SK-N-SH (cell line): ENCODE results near the gene CHCHD6. TPM values are rescaled to one million over a fixed set of nuclear protein-coding genes. Genes with fewer than 3 reads are reported as not detected.

Experiments
- CTCF ChIA-PET: fragments of 300-600, 350-600 bp; formaldehyde crosslinking; extraction: SDS; loops from one replicate; lab custom pipeline; 2021; lab: Yijun Ruan, JAX
- POLR2A ChIA-PET: fragments of 350-600 bp; sonication (Branson Sonifier 250); formaldehyde crosslinking; extraction: SDS; loops from one replicate; lab custom pipeline; 2020; ENCODE audit warnings: antibody characterized with exemption, inconsistent platforms; lab: Yijun Ruan, JAX
- DNase-seq: peaks from one replicate; pipeline ENCODE4 v3.0.0; 2012
- H2AFZ ChIP-seq: fragments of 200-600 bp; sonication (generic); 2 replicates; pipeline ENCODE4 v1.8.1; 2016; ENCODE audit warnings: antibody characterized with exemption, mild to moderate bottlenecking, low read depth
- H3F3A ChIP-seq: fragments of 200-600 bp; sonication (generic); replicated peaks from 2 replicates; pipeline ENCODE3; 2016; ENCODE audit warnings: antibody characterized with exemption, mild to moderate bottlenecking; ENCODE audit not compliant: insufficient read depth
- H3K27ac ChIP-seq, 2 experiments: fragments of 200-500 bp in 1 of 2; fragments of 200-600 bp in 1 of 2; sonication (Bioruptor generic) in 1 of 2; sonication (generic), shearing (Covaris generic) in 1 of 2; 2 replicates each; pipeline versions ENCODE4 v1.5.1 to v1.6.1; 2014 to 2016; ENCODE audit warnings: low read depth in 2 of 2, inconsistent platforms in 1 of 2, low read length in 1 of 2, mild to moderate bottlenecking in 1 of 2, mixed read lengths in 1 of 2
- H3K27me3 ChIP-seq: fragments of 200-600 bp; sonication (generic), shearing (Covaris generic); 2 replicates; pipeline ENCODE4 v1.6.1; 2016; ENCODE audit warnings: mixed run types; ENCODE audit not compliant: insufficient read depth
- H3K36me3 ChIP-seq, 2 experiments: fragments of 200-500 bp in 1 of 2; fragments of 200-600 bp in 1 of 2; sonication (Bioruptor generic) in 1 of 2; sonication (generic) in 1 of 2; replicated peaks in 1 of 2; 2 replicates each; pipeline versions ENCODE3 to v1.5.1; 2014 to 2016; ENCODE audit warnings: low read length in 1 of 2, mild to moderate bottlenecking in 1 of 2; ENCODE audit not compliant: insufficient read depth in 2 of 2, control insufficient read depth in 1 of 2
- H3K4me1 ChIP-seq, 2 experiments: fragments of 200-500 bp in 1 of 2; fragments of 200-600 bp in 1 of 2; sonication (Bioruptor generic) in 1 of 2; sonication (generic), shearing (Covaris generic) in 1 of 2; 2 replicates each; pipeline versions ENCODE4 v1.5.1 to v1.6.1; 2014 to 2016; ENCODE audit warnings: low read depth in 1 of 2, low read length in 1 of 2, mixed run types in 1 of 2; ENCODE audit not compliant: insufficient read depth in 2 of 2, control insufficient read depth in 1 of 2
- H3K4me2 ChIP-seq: fragments of 200-600 bp; sonication (generic), shearing (Covaris generic); 2 replicates; pipeline ENCODE4 v1.6.1; 2017; ENCODE audit warnings: mixed run types
- H3K4me3 ChIP-seq, 2 experiments: fragments of 200-500 bp in 1 of 2; fragments of 200-600 bp in 1 of 2; sonication (Bioruptor generic) in 1 of 2; sonication (generic), shearing (Covaris generic) in 1 of 2; 2 replicates each; pipeline versions ENCODE4 v1.5.1 to v1.8.1; 2014 to 2016; ENCODE audit warnings: low read depth in 2 of 2, inconsistent platforms in 1 of 2, low read length in 1 of 2, mild to moderate bottlenecking in 1 of 2, mixed read lengths in 1 of 2, moderate library complexity in 1 of 2
- H3K79me2 ChIP-seq: fragments of 200-600 bp; sonication (generic); 2 replicates; pipeline ENCODE4 v1.8.1; 2017; ENCODE audit warnings: mild to moderate bottlenecking; ENCODE audit not compliant: insufficient read depth
- H3K9ac ChIP-seq: fragments of 200-600 bp; sonication (generic); 2 replicates; pipeline ENCODE4 v1.6.1; 2017; ENCODE audit warnings: mixed run types
- H3K9me2 ChIP-seq: fragments of 200-600 bp; sonication (generic); 2 replicates; pipeline ENCODE4 v1.6.1; 2017; ENCODE audit warnings: mixed run types
- H3K9me3 ChIP-seq: fragments of 200-600 bp; sonication (generic); 2 replicates; pipeline ENCODE4 v1.6.1; 2017; ENCODE audit warnings: mixed run types, mild to moderate bottlenecking, moderate library complexity
- H4K20me1 ChIP-seq: fragments of 200-600 bp; sonication (generic); 2 replicates; pipeline ENCODE4 v1.6.1; 2017; ENCODE audit warnings: mild to moderate bottlenecking, mixed run types; ENCODE audit not compliant: insufficient read depth
- CHD2 ChIP-seq: fragments of 150-350 bp; IDR thresholded peaks from 2 replicates; pipeline ENCODE4 v1.6.1; 2018; ENCODE audit warnings: low read length; ENCODE audit not compliant: partially characterized antibody
- EP300 ChIP-seq, 2 experiments: IDR thresholded peaks; 2 replicates each; pipeline versions ENCODE4 v1.4.0 to v1.6.1; 2012; ENCODE audit warnings: borderline replicate concordance in 1 of 2, low read depth in 1 of 2, low read length in 1 of 2
- EZH2phosphoT487 ChIP-seq: fragments of 200-600 bp; sonication (generic); IDR thresholded peaks from 2 replicates; pipeline ENCODE4 v1.6.1; 2017; ENCODE audit warnings: low read depth, mixed run types, mild to moderate bottlenecking, antibody characterized with exemption, moderate library complexity, borderline replicate concordance
- FOSL2 ChIP-seq: IDR thresholded peaks from 2 replicates; pipeline ENCODE4 v1.4.0; 2012; ENCODE audit warnings: low read depth, mild to moderate bottlenecking, moderate library complexity, borderline replicate concordance
- FOXJ3 ChIP-seq: sonication (generic); formaldehyde crosslinking; IDR thresholded peaks from 2 replicates; pipeline ENCODE4 v1.5.1; 2020; ENCODE audit warnings: mild to moderate bottlenecking, missing genetic modification reagents
- FOXM1 ChIP-seq: IDR thresholded peaks from 2 replicates; pipeline ENCODE4 v1.4.0; 2012; ENCODE audit warnings: low read depth, mild to moderate bottlenecking
- JUND ChIP-seq: IDR thresholded peaks from 2 replicates; pipeline ENCODE4 v1.4.0; 2012
- MEF2A ChIP-seq: IDR thresholded peaks from 2 replicates; pipeline ENCODE4 v1.4.0; 2012; ENCODE audit warnings: low read depth, borderline replicate concordance
- MXI1 ChIP-seq: IDR thresholded peaks from 2 replicates; pipeline ENCODE4 v1.6.1; 2012; ENCODE audit warnings: mild to moderate bottlenecking, low read depth, low read length, improper control_type of control experiment
- NFIC ChIP-seq: IDR thresholded peaks from 2 replicates; pipeline ENCODE4 v1.4.0; 2012; ENCODE audit warnings: borderline replicate concordance
- NRF1 ChIP-seq: IDR thresholded peaks from 2 replicates; pipeline ENCODE4 v1.6.1; 2012; ENCODE audit warnings: low read depth, mild to moderate bottlenecking, low read length
- RFX5 ChIP-seq: IDR thresholded peaks from 2 replicates; pipeline ENCODE4 v1.6.1; 2012; ENCODE audit warnings: mild to moderate bottlenecking, improper control_type of control experiment, low read length
- TAF1 ChIP-seq: IDR thresholded peaks from 2 replicates; pipeline ENCODE4 v1.6.1; 2012; ENCODE audit warnings: low read depth, mild to moderate bottlenecking, low read length, moderate library complexity, borderline replicate concordance
- TCF12 ChIP-seq: IDR thresholded peaks from 2 replicates; pipeline ENCODE4 v1.4.0; 2012
- TEAD4 ChIP-seq: IDR thresholded peaks from 2 replicates; pipeline ENCODE4 v1.4.0; 2012; ENCODE audit warnings: mild to moderate bottlenecking, borderline replicate concordance; ENCODE audit not compliant: insufficient read depth
- YY1 ChIP-seq: IDR thresholded peaks from 2 replicates; pipeline ENCODE4 v1.4.0; 2012; ENCODE audit warnings: low read depth, mild to moderate bottlenecking
- WGBS: methylation state at CpG from one replicate; pipeline ENCODE4 v1.1.6; 2017; ENCODE audit warnings: low lambda C conversion rate; 5-methylcytosine and 5-hydroxymethylcytosine counted together
- polyA plus RNA-seq, 3 experiments: library from polyadenylated mRNA; depleted of rRNA; stranded (reverse); fragments of >200 nt; gene quantifications; 2 replicates each; pipeline ENCODE4 v1.2.3, GENCODE V29; 2012
- TF ChIP-seq, protein P1 (sequence below): IDR thresholded peaks from 2 replicates; pipeline ENCODE4 v1.4.0; 2012; ENCODE audit warnings: low read depth
- TF ChIP-seq, protein P2 (sequence below): IDR thresholded peaks from 2 replicates; pipeline ENCODE4 v1.4.0; 2012; ENCODE audit warnings: low read depth, borderline replicate concordance
- TF ChIP-seq, protein P3 (sequence below): IDR thresholded peaks from 2 replicates; pipeline ENCODE4 v1.6.1; 2012; ENCODE audit warnings: mild to moderate bottlenecking, low read depth, low read length, moderate library complexity

Gene CHCHD6
- polyA plus RNA-seq, 1 of the 3 experiments (the other 2 are of a cell fraction), result 42.5 TPM

DNA sequence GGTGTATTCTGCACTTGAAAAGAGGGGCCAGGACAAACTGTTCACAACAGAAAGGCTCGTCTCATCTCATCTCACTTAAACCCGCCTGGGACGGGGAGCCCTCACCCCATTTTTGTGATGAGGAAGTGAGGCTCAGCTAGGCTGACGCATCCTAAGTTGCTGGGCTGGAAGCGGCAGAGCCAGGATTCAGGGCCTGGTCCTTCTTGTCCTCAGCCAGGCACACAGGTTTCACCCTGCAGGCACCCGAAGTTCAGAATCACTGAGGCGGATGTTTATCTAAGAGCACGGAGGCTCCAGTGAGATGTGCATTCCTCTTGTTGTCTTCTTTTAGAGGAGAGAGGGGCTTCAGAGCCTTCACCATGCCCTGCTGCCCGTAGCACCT is 227.8 kb downstream of the CHCHD6 start:
- Histone ChIP-seq H3K4me2 (peak overlapping the region; percentile 16; the same call in 1 of the 2 replicates), H3F3A (peaks cover 27% of the 10 kb centered on the region), H3K9me2 (no peaks in the 10 kb centered on the region), H3K36me3 (no peaks in the 10 kb centered on the region), H3K27ac (no peak overlapping the region), H3K4me1 (peaks cover 35 to 52% of the 10 kb centered on the region in 2 experiments), H2AFZ (no peak overlapping the region), H3K27me3 (no peaks in the 10 kb centered on the region), H3K9me3 (no peaks in the 10 kb centered on the region), H3K9ac (no peak overlapping the region), H3K79me2 (no peaks in the 10 kb centered on the region), H3K4me3 (no peak overlapping the region), H4K20me1 (no peaks in the 10 kb centered on the region)
- ChIA-PET CTCF (interaction anchor here (1.1 to 2.7 kb wide), 2 partner anchors 50 to 179 kb away, joined by 4 to 7 read pairs; no protein-coding TSS in a partner anchor), POLR2A (no interaction called here)
- 96% methylated on average over 8 of the region's 9 CpGs for WGBS
- TF ChIP-seq FOXM1 (no peak), RFX5 (no peak), TAF1 (no peak), YY1 (no peak), TCF12 (no peak), NRF1 (no peak)
- TF ChIP-seq, protein P1, sequence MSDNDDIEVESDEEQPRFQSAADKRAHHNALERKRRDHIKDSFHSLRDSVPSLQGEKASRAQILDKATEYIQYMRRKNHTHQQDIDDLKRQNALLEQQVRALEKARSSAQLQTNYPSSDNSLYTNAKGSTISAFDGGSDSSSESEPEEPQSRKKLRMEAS, result no peak
- DNase-seq, result no peak

DNA sequence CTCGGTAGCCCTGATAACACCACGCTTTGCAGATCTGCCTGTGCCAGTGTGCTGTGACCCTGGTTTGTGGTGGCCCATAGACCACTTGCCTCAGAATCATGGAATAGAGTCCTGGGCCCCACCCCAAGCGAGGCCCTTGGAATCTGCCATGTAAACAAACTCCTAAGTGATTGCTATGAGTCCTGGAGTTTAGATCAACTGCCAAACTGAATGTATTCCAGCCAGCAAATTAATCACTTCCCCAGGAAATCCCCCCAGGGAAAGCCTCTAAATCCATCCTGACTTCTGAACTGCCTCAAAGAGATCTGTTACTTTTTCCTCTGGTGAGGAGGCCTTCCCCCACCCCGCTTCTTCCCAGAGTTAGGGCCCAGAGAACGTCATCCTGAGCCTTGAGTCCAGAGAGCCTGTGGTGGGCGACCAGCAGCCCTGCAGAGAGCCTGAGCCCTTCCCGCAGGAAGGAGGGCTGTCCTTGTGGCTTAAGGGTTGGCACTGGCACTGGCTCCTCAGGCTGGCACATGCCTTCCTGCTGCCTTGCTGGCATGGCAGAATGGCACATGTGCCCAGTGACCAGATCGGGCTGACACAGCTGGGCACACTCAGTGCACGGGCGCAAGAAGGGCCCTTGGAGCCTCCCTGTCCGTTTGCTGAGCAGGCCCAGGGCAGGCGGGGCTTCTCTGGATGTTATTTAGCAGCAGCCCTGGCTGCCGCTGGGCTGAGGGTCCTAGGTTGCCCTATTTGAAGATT is 228.3 kb downstream of the CHCHD6 start:
- Histone ChIP-seq H2AFZ (no peak overlapping the region), H3K79me2 (no peaks in the 10 kb centered on the region), H3K4me3 (no peak overlapping the region)
- TF ChIP-seq MXI1 (no peak), TAF1 (no peak), TCF12 (no peak), NFIC (no peak), FOSL2 (no peak), JUND (no peak), EZH2phosphoT487 (no peak), MEF2A (no peak), EP300 (IDR thresholded peaks at IDR 0.05; ENCODE audit: borderline replicate concordance in 1 of 2, low read depth in 1 of 2, low read length in 1 of 2) (no peak), CHD2 (no peak), RFX5 (no peak), TEAD4 (no peak), FOXJ3 (CRISPR knock-in tag) (no peak)
- TF ChIP-seq, protein P1, result no peak
- TF ChIP-seq, protein P2, sequence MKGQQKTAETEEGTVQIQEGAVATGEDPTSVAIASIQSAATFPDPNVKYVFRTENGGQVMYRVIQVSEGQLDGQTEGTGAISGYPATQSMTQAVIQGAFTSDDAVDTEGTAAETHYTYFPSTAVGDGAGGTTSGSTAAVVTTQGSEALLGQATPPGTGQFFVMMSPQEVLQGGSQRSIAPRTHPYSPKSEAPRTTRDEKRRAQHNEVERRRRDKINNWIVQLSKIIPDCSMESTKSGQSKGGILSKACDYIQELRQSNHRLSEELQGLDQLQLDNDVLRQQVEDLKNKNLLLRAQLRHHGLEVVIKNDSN, result no peak
- TF ChIP-seq, protein P3, sequence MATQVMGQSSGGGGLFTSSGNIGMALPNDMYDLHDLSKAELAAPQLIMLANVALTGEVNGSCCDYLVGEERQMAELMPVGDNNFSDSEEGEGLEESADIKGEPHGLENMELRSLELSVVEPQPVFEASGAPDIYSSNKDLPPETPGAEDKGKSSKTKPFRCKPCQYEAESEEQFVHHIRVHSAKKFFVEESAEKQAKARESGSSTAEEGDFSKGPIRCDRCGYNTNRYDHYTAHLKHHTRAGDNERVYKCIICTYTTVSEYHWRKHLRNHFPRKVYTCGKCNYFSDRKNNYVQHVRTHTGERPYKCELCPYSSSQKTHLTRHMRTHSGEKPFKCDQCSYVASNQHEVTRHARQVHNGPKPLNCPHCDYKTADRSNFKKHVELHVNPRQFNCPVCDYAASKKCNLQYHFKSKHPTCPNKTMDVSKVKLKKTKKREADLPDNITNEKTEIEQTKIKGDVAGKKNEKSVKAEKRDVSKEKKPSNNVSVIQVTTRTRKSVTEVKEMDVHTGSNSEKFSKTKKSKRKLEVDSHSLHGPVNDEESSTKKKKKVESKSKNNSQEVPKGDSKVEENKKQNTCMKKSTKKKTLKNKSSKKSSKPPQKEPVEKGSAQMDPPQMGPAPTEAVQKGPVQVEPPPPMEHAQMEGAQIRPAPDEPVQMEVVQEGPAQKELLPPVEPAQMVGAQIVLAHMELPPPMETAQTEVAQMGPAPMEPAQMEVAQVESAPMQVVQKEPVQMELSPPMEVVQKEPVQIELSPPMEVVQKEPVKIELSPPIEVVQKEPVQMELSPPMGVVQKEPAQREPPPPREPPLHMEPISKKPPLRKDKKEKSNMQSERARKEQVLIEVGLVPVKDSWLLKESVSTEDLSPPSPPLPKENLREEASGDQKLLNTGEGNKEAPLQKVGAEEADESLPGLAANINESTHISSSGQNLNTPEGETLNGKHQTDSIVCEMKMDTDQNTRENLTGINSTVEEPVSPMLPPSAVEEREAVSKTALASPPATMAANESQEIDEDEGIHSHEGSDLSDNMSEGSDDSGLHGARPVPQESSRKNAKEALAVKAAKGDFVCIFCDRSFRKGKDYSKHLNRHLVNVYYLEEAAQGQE, result no peak
- TF ChIP-seq, all 33 proteins: peak for 0
- WGBS, result 91% methylated on average over 8 of the region's 13 CpGs
- Histone ChIP-seq H3K4me1 (peaks cover 35 to 52% of the 10 kb centered on the region in 2 experiments), H3K9me2 (no peaks in the 10 kb centered on the region), H3K27ac (no peak overlapping the region), H3K9ac (no peak overlapping the region), H3K4me2 (peak overlapping the region; percentile 16; the same call in 1 of the 2 replicates), H3K9me3 (no peaks in the 10 kb centered on the region), H3F3A (peaks cover 21% of the 10 kb centered on the region), H3K27me3 (no peaks in the 10 kb centered on the region), H4K20me1 (no peaks in the 10 kb centered on the region), H3K36me3 (no peaks in the 10 kb centered on the region)
- ChIA-PET POLR2A (no interaction called here), CTCF (interaction anchor here (1.1 kb wide), 1 partner anchor 50 kb away, joined by 4 read pairs; no protein-coding TSS in a partner anchor)
- no peak for DNase-seq
